ENCODE measurements around the gene DCC. TPM values are rescaled to one million over a fixed set of nuclear protein-coding genes. Genes with fewer than 3 reads are reported as not detected.

The DCC gene
- total and polyA plus RNA-seq, 2 donors (not counting 1 experiment from before 2014, with no cell fraction given), result not detected

GRCh38 chr18:52667463-52668065 lies 327.6 kb downstream of the DCC start:
- no CpG with 5 or more reads among the region's 4 CpGs for WGBS (ENCODE audit: insufficient coverage)
- H3K79me2 ChIP-seq (ENCODE audit: control insufficient read depth, insufficient read depth, low read length), result no peaks in the 10 kb centered on the region
- no peaks in the 10 kb centered on the region for H3K27me3 ChIP-seq (replicated peaks in 1 of 4; ENCODE audit: control extremely low read depth in 1 of 4, control insufficient read depth in 3 of 4, insufficient read depth in 4 of 4, low read length in 3 of 4)
- Mint-ChIP-seq H3K27ac (no peak overlapping the region), H3K4me3 (no peak overlapping the region), H3K27me3 (no peaks in the 10 kb centered on the region), H3K9me3 (ENCODE audit: insufficient read depth) (no peaks in the 10 kb centered on the region), H3K4me1 (no peaks in the 10 kb centered on the region)
- H3K4me3 ChIP-seq (ENCODE audit: control extremely low read depth in 1 of 5, extremely low read depth in 1 of 5, insufficient read depth in 1 of 5, low read depth in 2 of 5, low read length in 4 of 5), result no peak overlapping the region
- no peak overlapping the region for H3K4me2 ChIP-seq (replicated peaks; ENCODE audit: low read depth, low read length, poor library complexity, severe bottlenecking)
- intact Hi-C loops (cut with micrococcal nuclease), result no loop called here
- H2AFZ ChIP-seq (ENCODE audit: insufficient read depth, low read depth, low read length, poor library complexity, severe bottlenecking), result no peak overlapping the region
- POLR2A ChIA-PET, result no interaction called here
- CTCF ChIA-PET, result no interaction called here
- no peak for DNase-seq
- no peaks in the 10 kb centered on the region for H3K4me1 ChIP-seq (ENCODE audit: control insufficient read depth in 2 of 2, insufficient read depth in 2 of 2, low read length in 2 of 2)
- H3K9ac ChIP-seq (ENCODE audit: low read length), result no peak overlapping the region
- no peak for TF ChIP-seq CTCF (IDR thresholded peaks at IDR 0.05)
- no peak for TF ChIP-seq EZH2 (IDR thresholded peaks at IDR 0.05; ENCODE audit: borderline replicate concordance, insufficient read depth, low read depth, low read length, poor library complexity, severe bottlenecking)
- no peaks in the 10 kb centered on the region for H3K36me3 ChIP-seq (replicated peaks in 1 of 2; ENCODE audit: control extremely low read depth in 1 of 2, control insufficient read depth in 1 of 2, extremely low read depth in 1 of 2, insufficient read depth in 2 of 2, low read length in 1 of 2)
- H4K20me1 ChIP-seq (ENCODE audit: control insufficient read depth, insufficient read depth, low read length, poor library complexity, severe bottlenecking), result no peaks in the 10 kb centered on the region
- H3K27ac ChIP-seq (ENCODE audit: low read length in 2 of 2), result no peak overlapping the region
- no peak for ATAC-seq (ENCODE audit: low read depth)
- no peaks in the 10 kb centered on the region for H3K9me3 ChIP-seq (ENCODE audit: control extremely low read depth in 1 of 3, control insufficient read depth in 2 of 3, insufficient read depth in 1 of 3, low read length in 2 of 3)

- Histone ChIP-seq H3K36me3 (replicated peaks in 1 of 2; ENCODE audit: control extremely low read depth in 1 of 2, control insufficient read depth in 1 of 2, extremely low read depth in 1 of 2, insufficient read depth in 2 of 2, low read length in 1 of 2) (no peaks in the 10 kb centered on the region), H3K9me3 (ENCODE audit: control extremely low read depth in 1 of 3, control insufficient read depth in 2 of 3, insufficient read depth in 1 of 3, low read length in 2 of 3) (no peaks in the 10 kb centered on the region), H3K27ac (ENCODE audit: low read length in 2 of 2) (no peak overlapping the region), H3K4me1 (ENCODE audit: control insufficient read depth in 2 of 2, insufficient read depth in 2 of 2, low read length in 2 of 2) (no peaks in the 10 kb centered on the region), H3K4me3 (ENCODE audit: control extremely low read depth in 1 of 5, extremely low read depth in 1 of 5, insufficient read depth in 1 of 5, low read depth in 2 of 5, low read length in 4 of 5) (no peak overlapping the region), H3K27me3 (replicated peaks in 1 of 4; ENCODE audit: control extremely low read depth in 1 of 4, control insufficient read depth in 3 of 4, insufficient read depth in 4 of 4, low read length in 3 of 4) (no peaks in the 10 kb centered on the region), H4K20me1 (ENCODE audit: control insufficient read depth, insufficient read depth, low read length, poor library complexity, severe bottlenecking) (no peaks in the 10 kb centered on the region), H2AFZ (ENCODE audit: insufficient read depth, low read depth, low read length, poor library complexity, severe bottlenecking) (no peak overlapping the region), H3K79me2 (ENCODE audit: control insufficient read depth, insufficient read depth, low read length) (no peaks in the 10 kb centered on the region), H3K9ac (ENCODE audit: low read length) (no peak overlapping the region), H3K4me2 (replicated peaks; ENCODE audit: low read depth, low read length, poor library complexity, severe bottlenecking) (no peak overlapping the region)
- TF ChIP-seq CTCF (IDR thresholded peaks at IDR 0.05), result no peak
- TF ChIP-seq EZH2 (IDR thresholded peaks at IDR 0.05; ENCODE audit: borderline replicate concordance, insufficient read depth, low read depth, low read length, poor library complexity, severe bottlenecking), result no peak
- no peaks in the 10 kb centered on the region for H3K9me3 Mint-ChIP-seq (ENCODE audit: insufficient read depth)
- ChIA-PET POLR2A (no interaction called here), CTCF (no interaction called here)
- no peaks in the 10 kb centered on the region for H3K27me3 Mint-ChIP-seq
- no peaks in the 10 kb centered on the region for H3K4me1 Mint-ChIP-seq
- no peak overlapping the region for H3K4me3 Mint-ChIP-seq
- no peak overlapping the region for H3K27ac Mint-ChIP-seq
- ATAC-seq (ENCODE audit: low read depth) (no peak), DNase-seq (no peak)
- intact Hi-C loops (cut with micrococcal nuclease), result no loop called here
- whole genome bisulfite sequencing (ENCODE audit: insufficient coverage), result no CpG with 5 or more reads among the region's 3 CpGs
Observed at GRCh38 chr18:52670896-52671295, 330.9 kb downstream of the DCC start.

All from B cell (primary cell).